Left lobe of liver (tissue), 2 donors: ENCODE measurements around the gene LUZP1. TPM values are rescaled to one million over a fixed set of nuclear protein-coding genes. Genes with fewer than 3 reads are reported as not detected.
A peak's percentile ranks its signal among the peaks of the same experiment; 100 is the strongest.
"Not testable (repeated sequence)": the region's sequence is repeated elsewhere in the genome, so short reads cannot be mapped to it uniquely, and the experiment has no call there.

Source experiments
- ATAC-seq: fragments of 200-7000 bp; cut with Tn5 transposase; one replicate; pipeline ENCODE4 v1.9.1; 2020; ENCODE audit warnings: mild to moderate bottlenecking, moderate library complexity
- DNase-seq: peaks from one replicate; pipeline ENCODE4 v3.0.0-alpha.2; 2020; ENCODE audit warnings: low spot score
- total RNA-seq: library from RNA; stranded (reverse); gene quantifications from one replicate; pipeline ENCODE4 v1.2.1, GENCODE V29; 2021
- donor health status: DM: no; HTN: no; CAD: no; lungs with moderate emphysema.
- donor health status: DM: no; HTN: yes; CAD: no.

LUZP1 gene
- total RNA-seq, result 5.6 TPM

- ATAC-seq (peak; percentile 96), DNase-seq (peak; percentile 91)
Observed at GRCh38 chr1:23168445-23169194, at the start of gene LUZP1. LUZP1 (minus strand) TSS chr1:23168856.

GRCh38 chr1:23217421-23218115 lies 48.9 kb upstream of the LUZP1 start, which contains the start of gene HTR1D:
HTR1D (minus strand) TSS chr1:23217502; CDS start chr1:23194219, 23,283 bp downstream.
- DNase-seq, result no peak

DNA sequence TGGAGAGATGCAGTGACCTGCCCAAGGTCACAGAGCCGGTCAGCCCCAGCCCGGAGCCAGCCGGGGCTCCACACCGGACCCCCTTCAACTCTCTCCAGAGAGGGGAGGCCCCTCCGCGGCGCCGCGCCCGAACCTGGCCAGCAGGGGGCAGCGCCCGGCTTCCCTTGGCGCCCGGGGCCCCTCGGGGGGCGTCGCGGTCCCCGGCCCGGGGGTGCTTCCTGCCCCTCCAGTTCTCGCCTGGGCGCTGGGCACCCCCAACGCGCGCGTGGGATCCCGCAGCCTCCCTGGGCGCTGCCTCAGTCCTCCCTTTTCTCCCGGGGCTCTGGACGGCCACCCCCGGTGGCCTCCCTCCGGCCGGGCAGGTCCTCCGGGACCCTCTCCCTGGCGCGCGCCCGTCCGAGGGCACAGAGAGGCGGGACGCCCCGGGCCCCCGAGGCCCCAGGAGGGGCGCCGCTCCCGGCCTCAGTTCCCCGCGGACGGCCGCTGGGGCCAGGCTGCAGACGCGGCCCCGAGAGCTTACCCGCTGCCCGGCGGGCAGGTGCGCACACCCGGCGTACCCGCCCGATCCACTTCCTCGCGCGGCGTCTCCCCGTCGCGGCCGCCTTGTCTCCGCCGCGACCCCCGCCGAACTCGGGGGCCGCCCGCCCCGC lies 48.2 kb upstream of the LUZP1 start:
- peak; percentile 71 for ATAC-seq
- DNase-seq, result no peak

More at GRCh38 chr1:23217421-23218115, 48.9 kb upstream of the LUZP1 start, which contains the start of gene HTR1D:
- peak; percentile 52 for ATAC-seq

- no peak for ATAC-seq
- no peak for DNase-seq
Observed at GRCh38 chr1:23215751-23216449, 47.2 kb upstream of the LUZP1 start.

- ATAC-seq (no peak), DNase-seq (no peak)
Observed at GRCh38 chr1:23215291-23215690, 46.6 kb upstream of the LUZP1 start.

- DNase-seq, result no peak
- no peak for ATAC-seq
Observed at GRCh38 chr1:23214640-23215039, 46.0 kb upstream of the LUZP1 start.

- ATAC-seq, result no peak
- no peak for DNase-seq
Observed at GRCh38 chr1:23211955-23212354, 43.3 kb upstream of the LUZP1 start.

GRCh38 chr1:23210963-23211362 lies 42.3 kb upstream of the LUZP1 start:
- DNase-seq (no peak), ATAC-seq (no peak)

- DNase-seq (no peak), ATAC-seq (peak; percentile 31)
Observed at GRCh38 chr1:23210351-23210785, 41.7 kb upstream of the LUZP1 start.

DNA sequence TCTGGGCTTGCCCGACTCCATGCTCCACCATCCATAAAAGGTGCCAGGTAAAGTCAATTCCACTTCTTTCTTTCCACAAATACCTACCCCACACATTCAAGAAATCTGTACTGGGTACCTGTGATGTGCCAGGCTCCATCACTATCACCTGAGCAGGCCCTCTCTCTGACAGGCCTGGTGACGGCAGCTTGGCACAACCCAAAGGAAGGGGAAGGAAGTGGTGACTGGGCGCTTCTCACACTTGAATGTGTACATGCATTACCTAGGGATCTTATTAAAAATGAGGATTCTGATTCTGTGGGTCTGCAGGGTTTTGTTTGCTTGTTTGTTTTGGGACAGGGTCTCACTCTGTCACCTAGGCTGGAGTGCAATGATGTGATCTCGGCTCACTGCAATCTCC lies 41.1 kb upstream of the LUZP1 start:
- DNase-seq (no peak), ATAC-seq (no peak)

DNA sequence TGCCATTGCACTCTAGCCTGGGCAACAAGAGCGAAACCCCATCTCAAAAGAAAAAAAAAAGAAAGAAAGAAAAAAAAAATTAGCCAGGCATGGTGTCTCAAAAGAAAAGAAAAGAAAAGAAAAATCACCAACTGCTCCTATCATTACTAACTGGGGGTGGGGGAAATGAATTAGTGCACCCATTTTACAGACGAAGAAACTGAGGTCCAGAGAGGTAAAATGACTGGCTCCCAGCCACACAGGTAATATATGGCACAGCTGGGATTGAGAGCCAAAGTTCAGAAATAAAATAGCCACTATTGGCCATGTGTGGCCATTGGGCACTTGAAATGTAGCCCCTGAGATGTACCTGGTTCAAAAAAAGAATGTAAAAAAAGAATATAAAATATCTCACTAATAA lies 39.9 kb upstream of the LUZP1 start:
- no peak for DNase-seq
- no peak for ATAC-seq

DNA sequence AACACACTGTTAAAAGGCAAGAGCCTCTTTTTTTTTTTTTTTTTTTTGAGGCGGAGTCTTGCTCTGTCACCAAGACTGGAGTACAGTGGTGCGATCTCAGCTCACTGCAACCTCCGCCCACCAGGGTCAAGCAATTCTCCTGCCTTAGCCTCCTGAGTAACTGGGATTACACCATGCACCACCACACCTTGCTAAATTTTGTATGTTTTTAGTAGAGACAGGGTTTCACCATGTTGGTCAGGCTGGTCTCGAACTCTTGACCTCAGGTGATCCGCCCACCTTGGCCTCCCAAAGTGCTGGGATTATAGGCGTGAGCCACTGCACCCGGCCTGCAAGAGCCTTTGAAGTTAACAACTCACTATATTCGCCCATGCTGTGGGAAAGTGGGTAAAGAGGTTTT lies 39.1 kb upstream of the LUZP1 start:
- ATAC-seq, DNase-seq: not testable (repeated sequence)

DNA sequence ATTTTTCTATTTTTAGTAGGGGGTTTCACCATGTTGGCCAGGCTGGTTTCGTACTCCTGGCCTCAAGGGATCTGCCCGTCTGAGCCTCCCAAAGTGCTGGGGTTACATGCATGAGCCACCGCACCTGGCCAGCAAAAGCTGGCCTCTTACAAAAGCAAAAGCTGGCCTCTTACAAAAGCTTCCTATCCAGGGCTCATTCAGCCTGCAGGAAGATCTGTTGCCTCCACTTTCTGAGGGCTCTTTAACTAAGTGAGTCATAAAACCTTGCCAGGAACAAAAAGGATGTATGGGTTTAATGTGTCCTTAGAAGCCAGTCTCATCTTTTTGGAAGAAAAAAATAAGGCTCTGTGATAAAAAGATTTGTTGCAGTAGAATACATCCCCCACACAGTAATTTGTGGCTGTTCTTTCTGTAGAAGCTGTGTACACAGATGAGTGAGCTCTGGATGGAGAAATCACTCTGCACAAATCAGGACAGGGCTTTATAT lies 33.6 kb upstream of the LUZP1 start:
- ATAC-seq (no peak), DNase-seq (no peak)

DNA sequence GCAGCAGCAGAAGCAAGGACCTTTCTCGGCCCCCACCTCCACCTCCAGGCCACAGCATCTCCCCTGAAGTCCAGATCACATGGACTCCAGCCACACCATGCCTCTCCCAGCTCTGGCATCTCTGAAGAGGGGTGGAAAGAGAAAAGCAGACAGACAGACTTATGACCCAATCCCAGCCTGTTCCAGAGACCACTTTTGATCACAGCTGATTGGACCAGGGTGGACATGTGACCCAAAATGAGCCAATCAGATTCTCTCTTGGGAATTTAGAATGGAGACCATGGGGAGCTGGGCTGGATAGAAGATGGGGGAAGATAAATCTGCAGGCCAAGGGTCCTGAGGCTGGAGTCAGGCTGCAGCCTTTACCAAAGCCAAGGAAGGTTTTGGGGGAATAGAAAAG lies 32.2 kb upstream of the LUZP1 start:
- DNase-seq (no peak), ATAC-seq (no peak)

GRCh38 chr1:23198373-23198772 lies 29.7 kb upstream of the LUZP1 start:
- no peak for DNase-seq
- ATAC-seq, result no peak

DNA sequence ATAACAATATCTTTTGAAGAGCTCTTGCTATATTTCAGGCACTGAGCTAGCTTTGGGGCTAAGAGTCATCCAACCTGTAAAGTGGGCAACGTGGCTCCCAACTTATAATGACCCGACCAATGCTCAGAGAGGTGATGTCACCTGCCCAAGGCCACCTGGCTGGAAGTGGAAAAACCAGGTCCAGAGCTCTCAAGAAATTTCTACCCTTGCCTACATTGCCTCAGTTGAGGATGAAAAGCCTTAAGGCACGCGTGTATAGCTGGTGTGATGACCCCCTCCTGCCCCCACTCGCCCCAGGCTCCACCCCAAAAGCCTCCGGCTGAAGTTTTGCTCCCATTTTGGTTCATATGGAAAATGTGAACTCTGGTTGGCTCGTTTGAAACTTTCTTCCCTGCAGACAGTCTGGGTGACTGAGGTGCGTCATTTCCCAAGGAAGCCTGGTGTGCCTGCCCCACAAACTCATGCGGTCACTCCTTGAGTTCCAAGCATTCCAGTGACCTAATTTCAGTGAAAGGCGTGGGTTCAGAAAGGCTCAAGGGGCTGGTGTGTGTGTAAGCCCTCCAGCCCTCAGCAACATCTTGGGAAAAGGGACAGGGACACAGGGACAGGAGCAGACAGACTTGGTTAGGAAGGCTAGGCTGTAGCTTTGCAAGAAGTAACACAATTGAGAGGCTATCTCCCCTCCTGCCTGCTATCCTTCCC lies 28.1 kb upstream of the LUZP1 start:
- no peak for DNase-seq
- no peak for ATAC-seq

DNA sequence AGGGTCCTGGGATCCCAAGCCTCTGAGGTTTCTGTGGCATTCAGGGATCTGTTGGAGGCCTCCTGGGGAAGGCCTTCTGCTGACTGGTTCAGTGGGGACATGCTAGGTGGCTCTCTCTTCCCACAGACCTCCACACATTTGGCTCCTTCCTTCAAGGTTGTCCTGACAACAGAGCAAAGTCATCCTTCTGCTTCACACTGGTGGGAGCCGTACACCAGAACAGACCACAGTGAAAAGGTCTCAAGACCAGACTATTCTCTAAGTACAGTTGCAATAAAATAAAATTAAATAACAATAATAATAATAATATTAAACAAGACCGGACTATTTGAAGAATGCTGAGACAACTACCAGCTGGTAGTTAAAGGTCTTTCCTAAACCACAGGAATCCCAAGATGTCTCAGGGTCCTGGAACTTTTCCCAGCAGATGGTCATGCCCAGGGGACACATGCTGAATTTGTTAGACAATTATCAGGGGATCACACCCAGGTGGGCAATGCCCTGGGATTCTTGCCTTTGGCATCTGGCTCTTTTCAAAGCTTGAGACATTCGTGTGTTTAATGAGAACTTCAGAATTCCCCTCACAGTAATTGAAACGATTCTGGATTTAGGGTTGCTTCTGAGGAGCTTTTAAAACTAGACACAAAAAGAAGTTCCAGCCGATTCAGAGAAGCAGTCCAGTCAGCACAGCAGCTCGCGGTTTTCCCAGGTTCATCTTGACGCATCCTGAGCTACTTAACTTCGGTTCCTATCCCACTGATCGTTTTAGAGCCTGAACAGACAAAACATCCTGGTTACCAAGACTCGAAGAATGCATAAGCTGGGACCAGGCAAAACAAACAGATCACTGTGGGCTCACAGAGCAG lies 25.7 kb upstream of the LUZP1 start:
- no peak for ATAC-seq
- DNase-seq, result no peak

DNA sequence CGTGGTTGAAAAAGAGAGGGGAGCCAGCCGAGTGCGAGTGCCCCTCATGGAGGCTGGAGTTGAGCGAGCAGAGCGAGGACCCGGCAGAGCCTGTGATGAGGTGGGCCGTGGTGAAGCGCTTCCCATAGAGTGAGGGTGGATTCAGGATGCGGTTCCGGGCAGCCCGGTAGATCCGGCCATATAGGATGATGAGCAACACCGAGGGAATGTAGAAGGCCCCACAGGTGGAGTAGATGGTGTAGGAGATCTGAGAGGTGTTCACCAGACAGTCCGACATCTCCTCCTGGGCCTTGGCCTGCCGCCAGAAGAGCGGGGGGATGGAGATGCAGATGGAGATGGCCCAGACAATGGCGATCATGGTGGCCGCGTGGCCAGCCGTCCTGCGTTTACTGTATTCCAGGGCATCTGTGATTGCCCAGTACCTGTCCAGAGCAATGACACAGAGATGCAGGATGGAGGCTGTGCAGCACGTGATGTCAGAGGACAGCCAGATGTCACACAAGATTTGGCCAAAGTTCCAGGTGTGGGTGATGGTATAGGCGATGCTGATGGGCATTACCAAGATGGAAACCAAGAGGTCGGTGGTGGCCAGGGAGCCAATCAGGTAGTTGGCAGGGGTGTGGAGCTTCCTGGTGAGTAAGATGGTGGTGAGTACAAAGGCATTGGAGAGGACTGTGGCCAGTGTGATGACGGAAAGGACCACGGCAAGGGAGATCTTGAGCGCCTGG lies 24.9 kb upstream of the LUZP1 start:
- no peak for DNase-seq
- no peak for ATAC-seq

GRCh38 chr1:23191199-23191598 lies 22.5 kb upstream of the LUZP1 start:
- ATAC-seq, result no peak

More at GRCh38 chr1:23191199-23191598, 22.5 kb upstream of the LUZP1 start:
- no peak for DNase-seq
